ENCODE measurements around the gene SRD5A3.
"Not testable (repeated sequence)": the region's sequence is repeated elsewhere in the genome, so short reads cannot be mapped to it uniquely, and the experiment has no call there.

Gene SRD5A3

GRCh38 chr4:55345054-55345453 is 988 bp upstream of the SRD5A3 start:
- H3K4me3 ChIP-seq (ENCODE audit: low read length): no peak overlapping the region
- no peak for TF ChIP-seq CTCF (conservative IDR thresholded peaks at IDR 0.05; ENCODE audit: low read length)
- no peak for DNase-seq (ENCODE audit: low read depth)

GRCh38 chr4:55346851-55347255 is 811 bp downstream of the SRD5A3 start:
- TF ChIP-seq CTCF (conservative IDR thresholded peaks at IDR 0.05; ENCODE audit: low read length): no peak
- DNase-seq (ENCODE audit: low read depth): no peak
- peak overlapping the region; percentile 73 for H3K4me3 ChIP-seq (ENCODE audit: low read length)

- TF ChIP-seq CTCF (conservative IDR thresholded peaks at IDR 0.05; ENCODE audit: low read length): no peak
- no peak overlapping the region for H3K4me3 ChIP-seq (ENCODE audit: low read length)
- DNase-seq (ENCODE audit: low read depth): no peak
Measured at GRCh38 chr4:55347610-55348228, 1.7 kb downstream of the SRD5A3 start.

- DNase-seq (ENCODE audit: low read depth): peak; percentile 30
- no peak overlapping the region for H3K4me3 ChIP-seq (ENCODE audit: low read length)
- TF ChIP-seq CTCF (conservative IDR thresholded peaks at IDR 0.05; ENCODE audit: low read length): no peak
Measured at GRCh38 chr4:55348466-55348865, 2.4 kb downstream of the SRD5A3 start.

- peak; percentile 40 for DNase-seq (ENCODE audit: low read depth)
- not testable (repeated sequence) for H3K4me3 ChIP-seq (ENCODE audit: low read length)
Measured at GRCh38 chr4:55350870-55351269, 4.8 kb downstream of the SRD5A3 start.

- no peak for TF ChIP-seq CTCF (conservative IDR thresholded peaks at IDR 0.05; ENCODE audit: low read length)
- no peak overlapping the region for H3K4me3 ChIP-seq (ENCODE audit: low read length)
- peak; percentile 19 for DNase-seq (ENCODE audit: low read depth)
Measured at GRCh38 chr4:55351824-55352223, 5.8 kb downstream of the SRD5A3 start.

GRCh38 chr4:55352726-55353125 is 6.7 kb downstream of the SRD5A3 start:
- DNase-seq (ENCODE audit: low read depth): no peak
- H3K4me3 ChIP-seq (ENCODE audit: low read length): no peak overlapping the region
- no peak for TF ChIP-seq CTCF (conservative IDR thresholded peaks at IDR 0.05; ENCODE audit: low read length)

GRCh38 chr4:55353228-55353747 is 7.2 kb downstream of the SRD5A3 start:
- not testable (repeated sequence) for DNase-seq (ENCODE audit: low read depth); H3K4me3 ChIP-seq (ENCODE audit: low read length)

Measured in AG10803 (cell line).